HG03354 (cell line): ENCODE measurements around the gene CCDC150.
A peak's percentile ranks its signal among the peaks of the same experiment; 100 is the strongest.
"Not testable (repeated sequence)": the region's sequence is repeated elsewhere in the genome, so short reads cannot be mapped to it uniquely, and the experiment has no call there.

Source experiments
- ATAC-seq: cut with Tn5 transposase; IDR thresholded peaks from one replicate; pipeline ENCODE4 v1.9.1; 2021; ENCODE audit warnings: mild to moderate bottlenecking; ENCODE audit not compliant: unreplicated experiment, poor library complexity, severe bottlenecking

Gene CCDC150

DNA sequence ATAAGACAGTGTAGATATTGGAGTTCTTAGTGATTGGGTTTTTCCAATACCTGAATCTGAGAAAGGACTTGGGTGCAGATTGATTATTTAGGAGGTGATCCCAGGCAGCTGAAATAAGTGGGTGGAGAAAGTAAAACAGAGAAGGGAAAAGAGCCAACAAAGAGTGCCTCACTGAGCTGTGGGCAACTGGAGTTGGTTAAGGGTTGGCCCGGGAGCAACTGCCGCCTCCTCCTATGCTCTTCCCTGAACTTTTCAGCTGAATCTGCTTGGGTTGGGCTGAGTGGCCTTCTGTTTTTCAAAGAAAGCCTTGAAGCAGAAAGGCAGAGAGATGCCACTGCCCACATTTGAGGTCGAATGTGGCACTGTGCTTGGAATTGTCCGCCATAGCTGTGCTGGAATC, 20.9 kb upstream of the CCDC150 start:
- no peak for ATAC-seq

DNA sequence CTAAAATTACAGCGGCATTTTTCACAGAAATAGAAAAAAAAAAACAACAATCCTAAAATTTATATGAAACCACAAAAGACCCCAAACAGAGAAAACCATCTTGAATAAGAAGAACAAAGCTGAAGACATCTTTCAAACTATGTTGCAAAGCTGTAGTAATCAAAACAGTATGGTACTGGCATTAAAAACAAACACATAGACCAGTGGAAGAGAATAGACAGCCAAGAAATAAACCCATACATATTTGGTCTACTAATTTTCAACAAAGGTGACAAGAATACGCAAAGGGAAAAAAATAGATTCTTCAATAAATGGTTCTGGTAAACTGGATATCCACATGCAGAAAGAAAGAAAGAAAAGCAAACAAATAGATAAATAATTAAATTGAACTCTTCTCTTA, 9.0 kb upstream of the CCDC150 start:
- no peak for ATAC-seq

DNA sequence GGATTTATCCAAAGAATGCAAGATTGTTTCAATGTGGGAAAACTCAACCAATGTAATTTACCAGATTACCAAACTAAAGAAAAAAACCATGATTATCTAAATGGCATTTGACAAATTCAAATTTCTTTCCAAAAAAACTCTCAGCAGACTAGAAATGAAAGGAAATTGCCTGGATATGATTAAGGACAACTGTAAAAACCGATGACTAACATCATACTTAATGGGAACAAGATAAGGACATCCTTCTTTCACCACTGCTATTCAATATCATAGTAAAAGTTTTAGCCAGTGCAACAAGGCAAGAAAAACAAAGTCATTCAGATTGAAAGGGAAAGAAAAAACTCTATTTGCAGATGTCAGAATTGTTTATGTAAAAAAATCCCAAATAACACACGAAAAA, 4.4 kb upstream of the CCDC150 start:
- ATAC-seq = no peak

DNA sequence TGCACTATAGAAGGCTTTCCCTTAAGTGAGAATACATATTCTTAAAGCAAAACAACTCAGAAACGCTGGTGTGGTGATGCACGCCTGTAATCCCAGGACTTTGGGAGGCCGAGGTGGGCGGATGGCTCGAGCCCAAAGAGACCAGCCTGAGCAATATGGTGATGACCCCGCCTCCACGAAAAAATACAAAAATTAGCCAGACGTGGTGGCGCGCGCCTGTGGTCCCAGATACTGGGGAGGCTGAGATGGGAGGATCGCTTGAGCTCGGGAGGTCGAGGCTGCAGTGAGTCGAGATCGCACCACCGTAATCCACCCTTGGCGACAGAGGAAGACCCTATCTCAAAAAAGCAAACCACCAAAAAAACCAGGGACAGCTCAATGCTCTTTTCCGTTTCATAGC, 750 bp upstream of the CCDC150 start:
- ATAC-seq = no peak

DNA sequence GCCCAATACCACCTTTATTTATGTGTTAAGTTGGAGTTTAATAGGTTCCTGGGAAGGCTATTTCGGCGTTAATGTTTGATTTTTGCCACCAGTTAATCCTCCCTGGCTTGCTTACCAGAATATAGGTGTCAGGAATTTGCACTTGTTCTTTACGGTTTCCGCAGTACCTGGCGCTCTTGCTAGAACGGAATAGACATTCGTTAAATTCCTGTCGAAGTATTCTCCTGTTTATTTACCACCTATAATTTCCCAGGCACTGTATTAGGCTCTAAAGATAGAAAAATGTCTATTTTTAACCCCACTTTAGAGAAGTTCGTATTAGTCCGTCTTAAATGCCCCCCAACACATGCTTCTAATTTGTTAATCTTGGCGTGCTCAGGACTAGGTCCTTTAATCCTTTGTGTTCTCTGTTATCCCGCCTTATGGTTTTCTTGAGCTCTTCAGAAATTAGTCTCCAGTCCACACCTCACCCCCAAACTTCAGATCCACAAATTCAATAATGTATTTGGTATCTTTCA, 575 bp downstream of the CCDC150 start:
- ATAC-seq = peak; percentile 7

DNA sequence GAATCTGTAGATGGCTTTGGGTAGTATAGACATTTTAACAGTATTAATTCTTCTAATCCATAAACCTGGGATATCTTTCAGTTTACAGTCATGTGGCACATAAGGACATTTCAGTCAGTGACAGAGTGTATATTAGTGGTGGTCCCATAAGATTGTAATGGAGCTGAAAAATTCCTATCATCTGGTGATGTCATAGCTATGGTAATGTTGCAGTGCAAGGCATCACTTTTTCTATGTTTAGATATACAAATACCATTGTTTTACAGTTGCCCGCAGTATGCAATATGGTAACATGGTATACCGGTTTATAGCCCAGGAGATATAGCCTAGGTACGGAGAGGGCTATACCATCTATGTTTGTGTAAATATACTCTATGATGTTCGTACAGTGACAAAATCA, 9.7 kb downstream of the CCDC150 start:
- no peak for ATAC-seq

DNA sequence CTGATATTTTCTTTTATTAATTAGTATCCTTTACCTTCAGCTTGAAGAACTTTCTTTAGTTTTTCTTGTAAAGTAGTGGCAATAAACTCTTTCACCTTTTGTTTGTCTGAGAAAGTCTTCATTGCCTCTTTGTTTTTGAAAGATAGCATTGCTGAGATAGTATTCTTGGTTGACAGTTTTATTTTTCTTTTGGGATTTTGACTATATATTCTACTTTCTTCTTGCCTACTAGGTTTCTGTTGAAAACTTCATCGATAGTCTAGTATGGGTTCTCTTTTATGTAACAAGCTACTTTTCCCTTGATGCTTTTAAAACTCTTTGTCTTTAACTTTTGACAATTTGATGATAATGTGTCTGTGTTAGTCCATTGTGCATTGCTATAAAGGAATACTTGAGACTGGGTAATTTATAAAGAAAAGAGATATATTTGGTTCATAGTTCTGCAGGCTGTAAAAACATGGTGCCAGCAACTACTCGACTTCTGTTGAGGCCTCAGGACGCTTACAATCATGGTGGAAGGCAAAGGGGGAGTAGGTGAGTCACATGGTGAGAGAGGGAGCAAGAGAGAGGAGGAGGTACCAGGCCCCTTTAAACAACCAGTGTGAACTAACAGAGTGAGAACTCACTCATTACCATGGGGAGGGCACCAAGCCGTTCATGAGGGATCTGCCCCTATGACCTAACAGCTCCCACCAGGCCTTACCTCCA, 12.0 kb downstream of the CCDC150 start:
- ATAC-seq = no peak

DNA sequence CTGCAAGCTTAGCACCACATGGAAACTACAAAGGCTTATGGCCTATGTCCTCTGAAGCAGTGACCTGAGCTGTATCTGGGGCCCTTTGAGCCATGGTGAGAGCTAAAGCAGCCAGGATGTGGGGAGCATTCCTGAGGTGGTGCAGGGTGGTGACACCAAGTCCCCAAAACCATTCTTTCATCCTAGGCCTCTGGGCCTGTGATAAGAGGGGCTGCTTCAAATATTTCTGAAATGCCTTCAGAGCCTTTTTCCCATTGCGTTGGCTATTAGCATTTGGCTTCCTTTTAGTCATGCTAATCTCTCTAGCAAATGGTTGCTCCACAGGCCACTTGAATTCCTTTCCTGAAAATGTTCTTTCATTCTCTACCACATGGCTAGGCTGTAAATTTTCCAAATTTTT, 13.4 kb downstream of the CCDC150 start:
- ATAC-seq = no peak

DNA sequence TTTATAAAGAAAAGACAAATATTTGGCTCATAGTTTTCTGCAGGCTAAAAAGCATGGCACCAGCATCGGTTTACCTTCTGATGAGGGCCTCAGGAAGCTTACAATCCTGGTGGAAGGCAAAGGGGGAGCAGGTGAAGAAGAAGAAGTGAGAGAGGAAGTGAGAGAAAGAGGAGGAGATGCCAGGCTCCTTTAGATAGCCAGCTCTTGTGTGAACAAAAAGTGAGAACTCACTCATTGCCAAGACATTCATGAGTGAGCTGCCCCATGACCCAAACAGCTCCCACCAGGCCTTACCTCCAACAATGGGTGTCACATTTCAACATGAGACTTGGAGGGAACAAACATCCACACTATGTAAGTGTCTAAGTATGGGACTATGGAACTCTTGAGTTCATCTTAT, 14.3 kb downstream of the CCDC150 start:
- no peak for ATAC-seq

DNA sequence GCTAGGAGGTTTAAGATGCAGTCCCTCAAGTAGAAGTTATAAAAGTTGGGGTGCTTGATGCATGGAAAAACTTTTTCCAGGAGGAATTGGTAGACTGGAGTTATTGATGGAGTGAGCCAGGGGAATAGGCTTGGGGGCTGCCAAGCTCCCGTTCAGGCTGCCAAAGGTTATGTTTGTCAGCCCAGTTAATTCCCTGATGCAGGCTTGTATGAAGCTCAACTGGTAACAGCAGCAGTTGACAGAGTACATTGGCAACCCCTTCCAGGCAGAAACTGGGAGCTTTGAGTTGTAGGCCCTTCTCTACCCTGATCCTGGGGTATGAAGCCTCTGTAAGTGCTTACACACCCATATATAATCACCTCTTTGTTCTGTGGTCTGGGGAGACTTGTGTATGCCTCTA, 16.2 kb downstream of the CCDC150 start:
- ATAC-seq = no peak

DNA sequence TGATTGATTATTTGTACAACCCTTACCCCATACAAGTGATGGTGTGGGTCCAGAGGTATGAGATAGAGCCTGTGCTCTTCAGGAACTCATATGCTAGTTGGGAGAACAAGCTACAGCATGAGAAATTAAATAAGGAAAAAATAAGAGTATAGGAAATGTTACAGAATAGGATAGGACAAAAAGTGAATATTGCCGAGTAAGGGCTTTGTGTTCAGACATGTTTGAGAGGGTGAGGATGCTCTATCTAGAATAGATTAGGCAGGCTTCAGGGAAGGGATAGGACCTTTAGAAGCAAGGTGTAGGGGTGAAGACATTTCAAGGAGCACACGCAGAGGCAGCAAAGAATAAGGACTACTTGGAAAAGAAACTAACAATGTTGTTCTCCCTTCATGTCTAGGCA, 17.8 kb downstream of the CCDC150 start:
- ATAC-seq = no peak

DNA sequence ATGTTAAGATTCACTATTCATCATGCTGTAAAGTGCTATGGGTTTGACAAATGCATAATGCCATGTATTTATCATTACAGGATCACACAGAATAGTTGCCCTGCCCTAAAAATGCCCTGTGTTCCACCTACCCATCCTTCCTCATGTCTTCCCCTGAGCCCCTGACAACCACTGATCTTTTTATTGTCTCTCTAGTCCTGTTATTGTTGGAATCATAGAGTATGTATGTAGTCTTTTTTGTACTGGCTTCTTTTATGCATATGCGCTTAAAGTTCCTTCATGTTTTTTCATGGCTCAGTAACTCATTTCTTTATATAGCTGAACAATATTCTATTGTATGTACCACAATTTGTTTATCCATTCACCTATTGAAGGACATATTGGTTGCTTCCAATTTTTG, 20.3 kb downstream of the CCDC150 start:
- ATAC-seq = no peak

DNA sequence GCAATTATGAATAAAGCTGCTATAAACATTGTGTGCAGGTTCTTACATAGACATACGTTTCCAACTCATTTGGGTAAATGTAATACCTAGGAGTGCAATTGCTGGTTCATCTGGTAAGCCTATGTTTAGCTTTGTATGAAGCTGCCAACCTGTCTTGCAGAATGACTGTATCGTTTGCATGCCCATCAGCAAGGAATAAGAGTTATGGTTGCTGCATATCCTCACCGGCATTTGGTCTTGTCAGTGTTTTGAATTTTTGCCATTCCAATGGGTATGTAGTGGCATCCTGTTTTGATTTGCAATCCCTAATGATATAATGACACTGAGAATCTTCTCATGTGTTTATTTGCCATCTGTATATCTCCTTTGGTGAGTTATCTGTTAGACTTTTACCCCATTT, 20.7 kb downstream of the CCDC150 start:
- no peak for ATAC-seq

DNA sequence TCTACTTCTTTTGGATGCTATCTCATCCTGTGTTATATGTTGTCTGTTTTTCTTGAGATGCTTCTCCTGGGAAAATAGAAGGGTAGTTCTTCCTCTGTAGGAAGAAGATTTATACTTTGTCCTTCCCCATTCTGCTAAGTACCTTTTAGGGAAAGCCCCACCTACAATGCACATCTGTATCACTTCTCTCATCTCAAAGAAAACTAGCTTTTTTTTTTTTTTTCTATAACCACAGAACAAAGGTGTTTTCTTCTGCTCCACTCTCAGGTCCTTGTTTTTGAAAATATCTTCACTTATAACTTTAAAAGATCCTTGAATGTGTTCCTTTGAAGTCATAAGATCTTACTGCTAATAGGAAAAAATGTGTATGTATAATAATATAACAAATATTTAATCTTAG, 30.8 kb downstream of the CCDC150 start:
- ATAC-seq = no peak

DNA sequence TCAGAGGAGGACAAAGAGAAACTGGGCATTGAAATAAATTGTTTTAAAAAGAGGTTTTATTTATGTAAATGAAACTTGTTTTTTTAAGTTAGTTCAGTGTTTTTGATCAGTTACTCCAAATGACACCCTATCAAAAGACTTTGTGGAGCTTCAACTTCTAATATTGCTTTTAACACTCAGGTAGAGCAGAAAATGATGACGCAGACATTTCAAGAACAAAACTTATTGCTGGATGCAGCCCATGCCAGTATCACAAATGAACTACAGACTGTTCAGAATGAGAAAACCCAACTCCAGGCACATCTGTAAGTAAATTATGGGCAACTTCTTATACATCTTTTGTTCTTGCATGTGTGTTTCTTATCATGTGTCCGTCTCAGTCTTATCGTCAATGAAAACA, 36.4 kb downstream of the CCDC150 start:
- no peak for ATAC-seq

DNA sequence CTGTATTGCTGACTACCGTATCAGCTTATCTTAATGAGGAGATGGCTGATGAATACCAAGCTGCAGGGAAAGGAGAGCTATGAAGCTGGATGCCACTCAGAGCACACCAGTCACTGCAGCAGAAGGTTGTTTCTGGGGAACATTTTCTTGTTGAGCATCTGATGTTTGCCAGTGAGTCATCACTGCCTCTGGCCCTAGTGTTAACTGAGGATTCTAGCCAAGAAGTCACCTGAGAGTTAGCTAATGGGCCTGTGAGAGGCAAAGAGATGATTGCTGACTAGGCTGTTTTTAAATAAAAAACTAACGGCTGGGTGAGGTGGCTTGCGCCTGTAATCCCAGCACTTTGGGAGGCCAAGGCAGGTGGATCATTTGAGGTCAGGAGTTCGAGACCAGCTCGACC, 37.9 kb downstream of the CCDC150 start:
- no peak for ATAC-seq

DNA sequence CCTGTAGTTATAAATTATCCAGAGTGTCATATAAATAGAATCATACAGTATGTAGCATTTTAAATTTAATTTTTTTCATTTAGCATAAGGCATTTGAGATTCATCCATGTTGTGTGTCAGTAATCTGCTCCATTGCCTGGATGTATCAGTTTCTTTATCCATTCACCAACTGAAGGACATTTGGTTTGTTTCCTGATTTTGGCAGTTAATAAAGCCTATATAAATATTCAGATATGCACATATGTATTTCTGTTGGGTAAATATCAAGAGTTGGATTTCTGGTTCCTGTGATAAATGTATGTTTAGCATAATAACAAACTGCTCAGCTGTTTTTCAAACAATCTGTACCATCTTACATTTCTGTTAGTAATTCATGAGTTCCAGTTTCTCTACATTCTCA, 39.9 kb downstream of the CCDC150 start:
- ATAC-seq = no peak

DNA sequence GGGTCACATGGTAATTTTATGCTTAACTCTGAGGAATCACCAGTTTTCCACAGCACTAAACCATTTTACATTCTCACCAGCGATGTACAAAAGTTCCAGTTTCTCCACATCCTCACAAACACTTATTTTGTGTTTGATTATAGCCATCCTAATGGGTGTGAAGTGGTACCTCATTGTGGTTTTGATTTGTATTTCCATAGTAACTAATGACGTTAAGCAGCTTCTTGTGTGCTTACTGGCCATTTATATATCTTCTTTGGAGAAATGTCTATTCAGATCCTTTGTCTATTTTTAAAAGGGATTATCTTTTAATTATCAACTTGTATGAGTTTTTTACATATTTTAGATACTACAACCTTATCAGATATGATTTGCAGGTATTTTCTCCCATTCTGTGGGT, 42.0 kb downstream of the CCDC150 start:
- ATAC-seq = no peak

DNA sequence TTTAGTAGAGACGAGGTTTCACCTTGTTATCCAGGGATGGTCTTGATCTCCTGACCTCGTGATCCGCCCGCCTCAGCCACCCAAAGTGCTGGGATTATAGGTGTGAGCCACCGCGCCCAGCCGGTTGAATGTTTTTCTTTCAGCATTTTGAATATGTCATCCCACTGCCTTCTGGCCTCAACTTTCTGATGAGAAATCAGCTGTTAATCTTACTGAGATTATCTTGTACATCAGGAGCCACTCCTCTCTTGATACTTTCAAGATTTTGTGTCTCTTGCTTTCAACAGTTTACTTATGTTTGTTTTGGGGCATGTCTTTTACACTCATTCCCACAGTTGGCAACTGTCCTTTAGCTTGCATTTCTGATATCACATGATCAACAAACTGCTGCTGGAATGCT, 46.3 kb downstream of the CCDC150 start:
- ATAC-seq = no peak

DNA sequence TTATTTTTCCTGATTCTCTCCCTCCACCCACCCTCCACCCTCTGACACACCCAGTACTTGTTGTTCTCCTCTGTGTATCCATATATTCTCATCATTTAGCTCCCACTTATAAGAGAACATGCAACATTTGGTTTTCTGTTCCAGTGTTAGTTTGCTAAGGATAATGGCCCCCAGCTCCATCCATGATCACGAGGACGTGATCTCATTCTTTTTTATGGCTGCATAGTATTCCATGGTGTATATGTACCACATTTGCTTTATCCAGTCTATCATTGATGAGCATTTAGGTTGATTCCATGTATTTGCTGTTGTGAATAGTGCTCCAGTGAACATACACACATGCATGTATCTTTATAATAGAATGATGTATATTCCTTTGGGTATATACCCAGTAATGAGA, 47.2 kb downstream of the CCDC150 start:
- not testable (repeated sequence) for ATAC-seq

DNA sequence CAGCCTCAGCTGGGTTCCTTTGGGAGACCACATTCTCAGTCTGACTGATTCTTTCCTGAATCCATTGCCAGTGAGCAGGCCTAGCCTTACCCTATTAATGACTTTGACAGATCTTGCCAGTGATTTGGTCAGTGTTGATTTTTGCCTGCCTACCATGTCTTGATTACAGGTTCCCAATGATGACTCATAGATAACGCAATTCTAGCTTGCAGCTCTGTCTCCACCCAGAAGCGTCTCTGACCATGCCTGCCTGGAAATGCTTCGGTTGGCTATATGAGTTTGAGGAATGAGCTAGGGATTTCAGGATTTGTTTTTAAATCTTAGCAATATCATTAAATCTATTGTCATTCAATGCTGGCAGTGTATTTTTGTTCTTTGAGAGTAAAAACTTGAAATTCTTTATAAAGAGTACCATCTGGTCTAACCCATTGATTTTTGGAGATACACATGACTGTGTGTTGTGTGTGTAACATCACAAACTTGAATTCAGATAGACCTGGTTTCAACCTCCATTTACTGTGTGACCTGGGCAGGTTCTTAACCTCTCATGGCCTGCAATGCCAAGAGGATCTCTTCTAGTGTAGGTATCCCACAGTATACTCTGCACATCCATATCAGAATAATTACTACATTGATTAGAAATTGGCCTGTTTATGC, 57.0 kb downstream of the CCDC150 start:
- no peak for ATAC-seq

DNA sequence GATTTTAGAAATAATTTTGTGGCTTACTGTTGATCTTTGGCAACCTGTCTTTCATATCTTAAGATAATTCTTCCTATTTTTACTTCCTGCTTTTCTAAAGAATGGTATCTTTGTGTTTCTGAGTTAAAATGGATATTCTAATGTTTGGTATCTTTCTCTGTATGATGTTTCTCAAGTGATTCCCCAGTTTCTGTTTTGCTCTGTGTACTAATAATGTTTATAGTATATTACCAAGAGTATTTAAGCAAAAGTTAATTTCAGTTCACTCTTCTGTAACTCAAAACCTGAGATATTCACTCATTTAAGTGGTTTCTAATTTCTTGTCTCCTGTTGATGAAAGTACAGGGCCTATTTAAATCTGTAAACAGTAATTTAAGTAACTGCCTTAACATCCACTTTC, 58.3 kb downstream of the CCDC150 start:
- no peak for ATAC-seq
